Measurements from ENCODE around the gene ACOD1. TPM values are rescaled to one million over a fixed set of nuclear protein-coding genes. Genes with fewer than 3 reads are reported as not detected.

The ACOD1 gene
- total RNA-seq, 4 donors from 2014 or later: not detected

DNA sequence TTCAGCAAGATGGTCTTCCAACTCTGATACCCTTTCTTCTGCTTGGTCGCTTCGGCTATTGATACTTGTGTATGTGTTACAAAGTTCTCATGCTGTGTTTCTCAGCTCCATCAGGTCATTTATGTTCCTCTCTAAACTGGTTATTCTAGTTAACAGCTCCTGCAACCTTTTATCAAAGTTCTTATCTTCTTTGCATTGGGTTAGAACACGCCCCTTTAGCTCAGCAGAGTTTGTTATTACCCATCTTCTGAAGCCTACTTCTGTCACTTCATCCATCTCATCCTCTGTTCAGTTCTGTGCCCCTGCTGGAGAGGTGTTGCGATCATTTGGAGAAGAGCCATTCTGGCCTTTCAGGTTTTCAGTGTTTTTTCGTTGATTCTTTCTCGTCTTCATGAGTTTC lies 18.7 kb downstream of the ACOD1 start:
- H3K4me3 ChIP-seq (ENCODE audit: low read depth, poor library complexity, severe bottlenecking): no peak overlapping the region
- DNase-seq (ENCODE audit: low spot score in 2 of 2): no peak
- 85% methylated on average over 6 of the region's 6 CpGs for WGBS, 2 donors
- no peak for TF ChIP-seq POLR2A (IDR thresholded peaks at IDR 0.05)
- TF ChIP-seq, protein P1, sequence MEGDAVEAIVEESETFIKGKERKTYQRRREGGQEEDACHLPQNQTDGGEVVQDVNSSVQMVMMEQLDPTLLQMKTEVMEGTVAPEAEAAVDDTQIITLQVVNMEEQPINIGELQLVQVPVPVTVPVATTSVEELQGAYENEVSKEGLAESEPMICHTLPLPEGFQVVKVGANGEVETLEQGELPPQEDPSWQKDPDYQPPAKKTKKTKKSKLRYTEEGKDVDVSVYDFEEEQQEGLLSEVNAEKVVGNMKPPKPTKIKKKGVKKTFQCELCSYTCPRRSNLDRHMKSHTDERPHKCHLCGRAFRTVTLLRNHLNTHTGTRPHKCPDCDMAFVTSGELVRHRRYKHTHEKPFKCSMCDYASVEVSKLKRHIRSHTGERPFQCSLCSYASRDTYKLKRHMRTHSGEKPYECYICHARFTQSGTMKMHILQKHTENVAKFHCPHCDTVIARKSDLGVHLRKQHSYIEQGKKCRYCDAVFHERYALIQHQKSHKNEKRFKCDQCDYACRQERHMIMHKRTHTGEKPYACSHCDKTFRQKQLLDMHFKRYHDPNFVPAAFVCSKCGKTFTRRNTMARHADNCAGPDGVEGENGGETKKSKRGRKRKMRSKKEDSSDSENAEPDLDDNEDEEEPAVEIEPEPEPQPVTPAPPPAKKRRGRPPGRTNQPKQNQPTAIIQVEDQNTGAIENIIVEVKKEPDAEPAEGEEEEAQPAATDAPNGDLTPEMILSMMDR (IDR thresholded peaks at IDR 0.05): no peak
- intact Hi-C loops (cut with DNase I; ENCODE audit: low total_unique reads): no loop called here

- DNase-seq (ENCODE audit: low spot score in 2 of 2): no peak
- H3K4me3 ChIP-seq (ENCODE audit: low read depth, poor library complexity, severe bottlenecking): no peak overlapping the region
- TF ChIP-seq POLR2A (IDR thresholded peaks at IDR 0.05): no peak
- WGBS, 2 donors: 73 to 88% methylated on average over 6 of the region's 6 CpGs
- intact Hi-C loops (cut with DNase I; ENCODE audit: low total_unique reads): no loop called here
Observed at GRCh38 chr13:76968041-76968440, 19.7 kb downstream of the ACOD1 start.

GRCh38 chr13:76969488-76970365 lies 21.4 kb downstream of the ACOD1 start:
- intact Hi-C loops (cut with DNase I; ENCODE audit: low total_unique reads): loop anchor here (10.0 kb wide), 1 partner anchor 1105 kb away; no protein-coding TSS in a partner anchor
- DNase-seq (ENCODE audit: low spot score in 2 of 2): no peak
- no peak overlapping the region for H3K4me3 ChIP-seq (ENCODE audit: low read depth, poor library complexity, severe bottlenecking)
- no peak for TF ChIP-seq POLR2A (IDR thresholded peaks at IDR 0.05)
- TF ChIP-seq, protein P1 (IDR thresholded peaks at IDR 0.05): no peak
- 57 to 60% methylated on average over 5 of the region's 5 CpGs for WGBS, 2 donors

- DNase-seq (ENCODE audit: low spot score in 2 of 2): no peak
- TF ChIP-seq, protein P1 (IDR thresholded peaks at IDR 0.05): no peak
- TF ChIP-seq POLR2A (IDR thresholded peaks at IDR 0.05): no peak
- 78 to 80% methylated on average over 3 of the region's 3 CpGs for WGBS, 2 donors
- no peak overlapping the region for H3K4me3 ChIP-seq (ENCODE audit: low read depth, poor library complexity, severe bottlenecking)
- intact Hi-C loops (cut with DNase I; ENCODE audit: low total_unique reads): loop anchor here (10.0 kb wide), 1 partner anchor 1106 kb away; no protein-coding TSS in a partner anchor
Observed at GRCh38 chr13:76971215-76971614, 22.9 kb downstream of the ACOD1 start.

DNA sequence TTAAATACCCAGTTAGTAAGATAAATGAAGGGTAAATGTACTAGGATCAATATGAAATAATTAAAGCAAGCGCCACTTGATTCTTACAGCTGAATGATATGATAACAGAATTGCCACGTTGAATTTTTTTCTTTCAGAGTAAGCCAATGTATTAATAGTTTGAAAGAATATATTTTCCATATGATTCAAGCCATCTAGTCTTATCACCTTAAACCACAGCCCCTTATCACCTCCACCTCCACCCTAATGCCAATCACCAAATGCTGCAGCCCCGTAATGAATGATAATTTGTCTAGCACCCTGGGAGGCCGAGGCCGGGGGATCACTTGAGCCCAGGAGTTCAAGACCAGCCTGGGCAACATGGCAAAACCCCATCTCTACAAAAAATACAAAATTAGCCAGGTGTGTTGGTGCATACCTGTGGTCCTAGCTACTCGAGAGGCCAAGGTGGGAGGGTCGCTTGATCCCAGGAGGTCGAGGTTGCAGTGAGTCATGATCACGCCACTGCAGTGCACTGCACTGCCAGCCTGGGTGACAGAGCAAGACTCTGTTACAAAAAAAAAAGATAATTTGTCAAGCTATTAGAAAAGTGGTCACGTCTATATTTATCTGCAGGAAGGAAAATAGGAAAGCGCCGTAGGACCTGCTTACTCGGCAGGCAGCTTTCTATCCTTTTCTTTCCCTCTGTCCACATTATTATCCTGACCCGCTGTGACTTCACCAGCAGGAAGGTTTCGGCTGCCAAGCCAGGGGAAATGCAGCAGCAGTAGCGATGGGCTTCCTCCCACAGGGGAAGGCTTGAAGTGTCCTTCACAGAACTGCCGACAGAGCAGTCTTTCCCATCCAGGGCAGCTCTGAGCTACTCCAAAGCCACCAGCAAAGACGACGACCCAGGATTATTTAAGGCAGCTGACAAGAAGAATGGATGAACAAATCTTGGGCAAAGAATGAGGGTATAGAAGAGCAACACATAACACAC lies 23.8 kb downstream of the ACOD1 start:
- intact Hi-C loops (cut with DNase I; ENCODE audit: low total_unique reads): loop anchor here (10.0 kb wide), 1 partner anchor 1107 kb away; no protein-coding TSS in a partner anchor
- TF ChIP-seq, protein P1 (IDR thresholded peaks at IDR 0.05): no peak
- no peak for TF ChIP-seq POLR2A (IDR thresholded peaks at IDR 0.05)
- DNase-seq (ENCODE audit: low spot score in 2 of 2): no peak
- no peak overlapping the region for H3K4me3 ChIP-seq (ENCODE audit: low read depth, poor library complexity, severe bottlenecking)
- WGBS, 2 donors: 69 to 73% methylated on average over 19 of the region's 19 CpGs
